Small intestine (tissue), 7 donors: ENCODE measurements around the gene GPRIN3. TPM values are rescaled to one million over a fixed set of nuclear protein-coding genes. Genes with fewer than 3 reads are reported as not detected.
A peak's percentile ranks its signal among the peaks of the same experiment; 100 is the strongest.

Source experiments
- DNase-seq, 2 donors: peaks; one replicate each; pipeline versions ENCODE4 v3.0.0 to v3.0.0-alpha.2; 2013
- FAIRE-seq: peaks from 2 replicates; lab custom pipeline; 2012; peaks lifted over from hg19 to GRCh38; lab: Jason Lieb, UNC
- H3K27ac ChIP-seq, 3 donors: one replicate each; pipeline ENCODE4 v1.5.1; 2013; ENCODE audit warnings: low read length in 2 of 3, mild to moderate bottlenecking in 2 of 3, control low read depth in 1 of 3, inconsistent platforms in 1 of 3, low read depth in 1 of 3, moderate library complexity in 1 of 3
- H3K27me3 ChIP-seq, 3 donors: one replicate each; pipeline ENCODE4 v1.6.1; 2013; ENCODE audit warnings: low read length in 3 of 3, inconsistent platforms in 1 of 3; ENCODE audit not compliant: control insufficient read depth in 3 of 3, insufficient read depth in 3 of 3
- H3K36me3 ChIP-seq, 3 donors: one replicate each; pipeline ENCODE4 v1.6.1; 2013; ENCODE audit warnings: low read length in 3 of 3, inconsistent platforms in 1 of 3, low read depth in 1 of 3, mild to moderate bottlenecking in 1 of 3, moderate library complexity in 1 of 3; ENCODE audit not compliant: control insufficient read depth in 3 of 3, insufficient read depth in 2 of 3
- H3K4me1 ChIP-seq, 3 donors: one replicate each; pipeline ENCODE4 v1.6.1; 2013; ENCODE audit warnings: low read length in 2 of 3, inconsistent platforms in 1 of 3, low read depth in 1 of 3, mild to moderate bottlenecking in 1 of 3, moderate library complexity in 1 of 3; ENCODE audit not compliant: control insufficient read depth in 3 of 3, insufficient read depth in 2 of 3
- H3K4me3 ChIP-seq, 3 donors: one replicate each; pipeline ENCODE4 v1.5.1; 2013; ENCODE audit warnings: low read length in 3 of 3, control low read depth in 1 of 3, inconsistent platforms in 1 of 3, low read depth in 1 of 3, mild to moderate bottlenecking in 1 of 3, moderate library complexity in 1 of 3
- H3K9me3 ChIP-seq, 2 donors: one replicate each; pipeline ENCODE4 v1.6.1; 2013; ENCODE audit warnings: low read depth in 1 of 2, low read length in 1 of 2; ENCODE audit not compliant: control insufficient read depth in 2 of 2, insufficient read depth in 1 of 2
- WGBS, 3 donors: extraction: QIAGEN DNeasy Blood & Tissue Kit; methylation state at CpG; one replicate each; pipeline ENCODE4 v1.1.7; 2013; 5-methylcytosine and 5-hydroxymethylcytosine counted together
- polyA plus RNA-seq, 4 donors: library from polyadenylated mRNA; stranded (reverse) in 3 of 4; unstranded in 1 of 4; fragments of 200-250 nt in 3 of 4; fragments of 120-200 nt in 1 of 4; gene quantifications; one replicate each; pipeline versions ENCODE4 v1.2.1 to v1.2.3, GENCODE V29; 2013
- donor health status: healthy with polysubstance abuse.
- donor health status: control.
- donor health status: control.
- donor health status: Bipolar disorder and iron deficiency.
- donor health status: healthy.

GPRIN3 gene
- polyA plus RNA-seq, 4 donors, result 1.4 to 12.2 (median 3.0) TPM

DNA sequence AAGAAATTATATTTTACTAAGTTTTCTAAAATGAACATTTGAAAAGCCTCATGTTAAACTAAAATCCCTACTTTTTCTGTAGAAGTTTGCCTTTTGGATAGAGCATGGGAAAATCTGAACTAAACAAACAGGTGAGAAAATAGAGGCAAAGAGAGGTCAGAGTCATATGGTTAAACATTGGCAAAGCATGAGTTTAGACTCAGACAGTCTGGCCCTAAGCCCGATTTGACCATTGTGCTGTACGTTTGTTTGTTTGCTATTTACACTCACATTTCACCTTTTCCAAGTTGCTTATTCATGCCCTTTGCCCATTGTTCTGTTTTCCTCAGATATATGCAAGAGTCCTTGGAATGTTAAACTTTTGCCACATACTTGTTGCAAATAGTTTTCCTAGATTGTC is 110.9 kb downstream of the GPRIN3 start:
- H3K27ac ChIP-seq, result peak overlapping the region in 1 of 3 donors; percentile 29
- no peaks in the 10 kb centered on the region for H3K27me3 ChIP-seq
- FAIRE-seq, result no peak
- WGBS, 3 donors, result 14 to 24% (median 15%) methylated on average over 2 of the region's 2 CpGs
- DNase-seq, result peak; percentile 18 to 24
- H3K4me3 ChIP-seq, result no peak overlapping the region
- no peaks in the 10 kb centered on the region for H3K9me3 ChIP-seq
- peaks cover 0 to 8% (median 0%) of the 10 kb centered on the region in 3 donors for H3K4me1 ChIP-seq
- H3K36me3 ChIP-seq, result no peaks in the 10 kb centered on the region

DNA sequence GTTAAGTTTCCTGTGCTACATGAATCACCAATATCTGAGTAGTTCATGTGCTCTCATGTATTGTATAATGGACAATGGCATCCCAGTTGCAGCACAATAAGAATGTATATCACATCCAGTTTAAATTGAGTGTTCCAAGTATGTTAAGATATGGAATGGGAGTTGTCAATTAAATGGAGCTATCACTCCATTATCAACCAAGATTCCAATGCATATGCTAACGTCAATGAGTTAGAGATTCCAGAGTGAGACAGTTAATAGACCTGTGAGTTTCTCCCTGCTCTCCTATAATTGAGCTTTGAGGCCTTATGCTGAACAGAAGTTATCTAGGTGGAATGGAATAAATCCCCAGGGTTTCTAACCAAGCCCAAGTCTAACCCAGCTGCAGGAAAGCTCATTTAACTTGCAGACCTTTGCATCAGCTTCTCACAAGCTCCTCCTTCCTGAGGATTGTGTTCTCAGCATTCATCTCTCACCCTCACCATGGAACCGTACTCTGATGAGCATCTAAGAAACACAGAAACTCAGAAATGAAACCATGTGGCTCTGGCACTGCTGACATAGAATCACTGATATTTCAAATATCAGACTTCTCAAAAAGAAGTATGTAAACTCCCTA is 111.4 kb downstream of the GPRIN3 start:
- no peaks in the 10 kb centered on the region for H3K9me3 ChIP-seq
- H3K4me1 ChIP-seq, result peaks cover 0 to 8% (median 0%) of the 10 kb centered on the region in 3 donors
- 56 to 65% (median 64%) methylated on average over 2 of the region's 2 CpGs for WGBS, 3 donors
- no peaks in the 10 kb centered on the region for H3K27me3 ChIP-seq
- no peaks in the 10 kb centered on the region for H3K36me3 ChIP-seq
- FAIRE-seq (no peak), DNase-seq (no peak)
- no peak overlapping the region for H3K4me3 ChIP-seq
- peak overlapping the region in 1 of 3 donors; percentile 29 for H3K27ac ChIP-seq

GRCh38 chr4:89193843-89194242 is 113.8 kb downstream of the GPRIN3 start:
- Histone ChIP-seq H3K27me3 (no peaks in the 10 kb centered on the region), H3K9me3 (no peaks in the 10 kb centered on the region), H3K27ac (no peak overlapping the region), H3K36me3 (no peaks in the 10 kb centered on the region), H3K4me3 (no peak overlapping the region), H3K4me1 (peaks cover 0 to 8% (median 0%) of the 10 kb centered on the region in 3 donors)
- FAIRE-seq, result no peak
- 9 to 25% (median 20%) methylated on average over 3 of the region's 3 CpGs for WGBS, 3 donors
- peak in 1 of 2 donors; percentile 5 for DNase-seq

Other genes starting within 250 kb of the GPRIN3 start
- gene TIGD2, start 196.3 kb downstream of the GPRIN3 start, polyA plus RNA-seq, result 10 to 100 TPM in 1 of 4 donors, 1 to 10 TPM in 3; 4.1 to 11.7 (median 5.4) TPM